ENCODE results near the gene SLC2A9. TPM values are rescaled to one million over a fixed set of nuclear protein-coding genes. Genes with fewer than 3 reads are reported as not detected.
"Not testable (repeated sequence)": the region's sequence is repeated elsewhere in the genome, so short reads cannot be mapped to it uniquely, and the experiment has no call there.

Gene SLC2A9
- total and polyA plus RNA-seq, 2 experiments from 2014 or later: 6.2 to 7.8 TPM

GRCh38 chr4:9792381-9792780 is 228.9 kb downstream of the SLC2A9 start:
- no peaks in the 10 kb centered on the region for H3K9me2 ChIP-seq (replicated peaks; ENCODE audit: insufficient read depth)
- H3K4me1 ChIP-seq (ENCODE audit: insufficient read depth): no peaks in the 10 kb centered on the region
- TF ChIP-seq CTCF (IDR thresholded peaks at IDR 0.05; ENCODE audit: poor library complexity): no peak
- no peak for TF ChIP-seq EZH2 (IDR thresholded peaks at IDR 0.05; ENCODE audit: borderline replicate concordance)
- no peak for TF ChIP-seq EZH2phosphoT487 (IDR thresholded peaks at IDR 0.05; ENCODE audit: low read depth, severe bottlenecking, unreplicated experiment)
- WGBS (ENCODE audit: low lambda C conversion rate, missing lambda C conversion rate): 84% methylated on average over 3 of the region's 3 CpGs
- H3K36me3 ChIP-seq (replicated peaks; ENCODE audit: insufficient read depth, low read depth): no peaks in the 10 kb centered on the region
- H3K79me2 ChIP-seq: no peaks in the 10 kb centered on the region
- no peak overlapping the region for H2AFZ ChIP-seq
- no peaks in the 10 kb centered on the region for H3K9me3 ChIP-seq (ENCODE audit: low read depth)
- H3K4me2 ChIP-seq: no peak overlapping the region
- no peak for DNase-seq (ENCODE audit: low spot score)
- H3K27me3 ChIP-seq: no peaks in the 10 kb centered on the region
- no peak overlapping the region for H3K4me3 ChIP-seq
- no peak overlapping the region for H3K27ac ChIP-seq
- H4K20me1 ChIP-seq (ENCODE audit: insufficient read depth, poor library complexity, severe bottlenecking): no peaks in the 10 kb centered on the region

- Histone ChIP-seq H3K27me3 (peaks cover 21% of the 10 kb centered on the region), H3K27ac (peak overlapping the region; percentile 61)
- H3K36me3 ChIP-seq (replicated peaks; ENCODE audit: insufficient read depth, low read depth); H3K4me3 ChIP-seq; H3K79me2 ChIP-seq; H3K4me2 ChIP-seq; H3K9me3 ChIP-seq (ENCODE audit: low read depth); H2AFZ ChIP-seq; H3K4me1 ChIP-seq (ENCODE audit: insufficient read depth); H3K9me2 ChIP-seq (replicated peaks; ENCODE audit: insufficient read depth); H4K20me1 ChIP-seq (ENCODE audit: insufficient read depth, poor library complexity, severe bottlenecking): not testable (repeated sequence)
- DNase-seq (ENCODE audit: low spot score): peak; percentile 35
- WGBS (ENCODE audit: low lambda C conversion rate, missing lambda C conversion rate): 51% methylated on average over 5 of the region's 5 CpGs
Measured at GRCh38 chr4:9785891-9786290, 235.4 kb downstream of the SLC2A9 start.

- Histone ChIP-seq H3K27ac (no peak overlapping the region), H2AFZ (no peak overlapping the region), H3K4me1 (ENCODE audit: insufficient read depth) (no peaks in the 10 kb centered on the region), H3K36me3 (replicated peaks; ENCODE audit: insufficient read depth, low read depth) (no peaks in the 10 kb centered on the region), H3K4me2 (peak overlapping the region; percentile 77), H3K9me3 (ENCODE audit: low read depth) (no peaks in the 10 kb centered on the region), H3K9me2 (replicated peaks; ENCODE audit: insufficient read depth) (no peaks in the 10 kb centered on the region), H4K20me1 (ENCODE audit: insufficient read depth, poor library complexity, severe bottlenecking) (no peaks in the 10 kb centered on the region), H3K27me3 (peaks cover 44% of the 10 kb centered on the region), H3K4me3 (no peak overlapping the region), H3K79me2 (no peaks in the 10 kb centered on the region)
- WGBS (ENCODE audit: low lambda C conversion rate, missing lambda C conversion rate): 83% methylated on average over 19 of the region's 22 CpGs
- no peak for TF ChIP-seq CTCF (IDR thresholded peaks at IDR 0.05; ENCODE audit: poor library complexity)
- no peak for TF ChIP-seq EZH2phosphoT487 (IDR thresholded peaks at IDR 0.05; ENCODE audit: low read depth, severe bottlenecking, unreplicated experiment)
- no peak for TF ChIP-seq EZH2 (IDR thresholded peaks at IDR 0.05; ENCODE audit: borderline replicate concordance)
- no peak for DNase-seq (ENCODE audit: low spot score)
Measured at GRCh38 chr4:9782136-9782436, 239.2 kb downstream of the SLC2A9 start.

- no peak within 1 kb of the TSS for H3K27ac ChIP-seq
- no peak within 1 kb of the TSS for H2AFZ ChIP-seq
- WGBS (ENCODE audit: low lambda C conversion rate, missing lambda C conversion rate): 11% methylated on average over 67 of the region's 78 CpGs
- no peaks in the 10 kb centered on the region for H3K9me2 ChIP-seq (replicated peaks; ENCODE audit: insufficient read depth)
- H3K79me2 ChIP-seq: no peaks in the 10 kb centered on the region
- no peak for TF ChIP-seq EZH2phosphoT487 (IDR thresholded peaks at IDR 0.05; ENCODE audit: low read depth, severe bottlenecking, unreplicated experiment)
- no peak for TF ChIP-seq CTCF (IDR thresholded peaks at IDR 0.05; ENCODE audit: poor library complexity)
- TF ChIP-seq EZH2 (IDR thresholded peaks at IDR 0.05; ENCODE audit: borderline replicate concordance): no peak
- H3K4me3 ChIP-seq: no peak within 1 kb of the TSS
- H3K36me3 ChIP-seq (replicated peaks; ENCODE audit: insufficient read depth, low read depth): no peaks in the 10 kb centered on the region
- no peaks in the 10 kb centered on the region for H4K20me1 ChIP-seq (ENCODE audit: insufficient read depth, poor library complexity, severe bottlenecking)
- DNase-seq (ENCODE audit: low spot score): peak; percentile 32
- H3K9me3 ChIP-seq (ENCODE audit: low read depth): no peaks in the 10 kb centered on the region
- no peaks in the 10 kb centered on the region for H3K4me1 ChIP-seq (ENCODE audit: insufficient read depth)
- peak within 1 kb of the TSS; percentile 77 for H3K4me2 ChIP-seq
- peaks cover 44% of the 10 kb centered on the region for H3K27me3 ChIP-seq
Measured at GRCh38 chr4:9781343-9782135, 239.8 kb downstream of the SLC2A9 start, which contains the start of gene DRD5. TSS of gene DRD5 (plus strand) at chr4:9781634. CDS start at chr4:9782030, 396 bp downstream.

Data from hepatocyte (in vitro differentiated cells).